Subcutaneous adipose tissue (tissue), 4 donors: ENCODE results near the gene ZNF503. TPM values are rescaled to one million over a fixed set of nuclear protein-coding genes. Genes with fewer than 3 reads are reported as not detected.

Experiments
- CTCF ChIP-seq: fragments of 450-650 bp; IDR thresholded peaks from one replicate; pipeline ENCODE4 v1.5.1; 2016; ENCODE audit warnings: low read depth, mild to moderate bottlenecking, control low read depth, antibody characterized with exemption, moderate library complexity
- total RNA-seq, 4 donors: library from RNA; depleted of rRNA; stranded (reverse); fragments of >200 nt; gene quantifications; one replicate each; pipeline ENCODE4 v1.1.0, GENCODE V29; 2016

ZNF503 gene
- total RNA-seq, 4 donors from 2014 or later, result 4.1 to 9.2 (median 7.1) TPM

GRCh38 chr10:75400771-75401568 is 594 bp downstream of the ZNF503 start:
- TF ChIP-seq CTCF, result no peak

GRCh38 chr10:75400163-75400770 is 1.3 kb downstream of the ZNF503 start:
- TF ChIP-seq CTCF, result no peak

GRCh38 chr10:75399461-75400162 is 2.0 kb downstream of the ZNF503 start:
- TF ChIP-seq CTCF, result no peak

GRCh38 chr10:75398692-75399460 is 2.7 kb downstream of the ZNF503 start:
- no peak for TF ChIP-seq CTCF

- TF ChIP-seq CTCF, result no peak
Measured at GRCh38 chr10:75398200-75398691, 3.3 kb downstream of the ZNF503 start.

GRCh38 chr10:75397496-75398199 is 3.9 kb downstream of the ZNF503 start:
- no peak for TF ChIP-seq CTCF
